PC-3 (cell line): ENCODE data around the gene IPCEF1.

Experiments used
- EZH2 ChIP-seq: fragments of 300-600 bp; sonication (generic); IDR thresholded peaks from one replicate; pipeline ENCODE4 v1.6.1; 2017; ENCODE audit warnings: antibody characterized with exemption, mild to moderate bottlenecking, low read length; ENCODE audit not compliant: unreplicated experiment
- EZH2phosphoT487 ChIP-seq: fragments of 300-600 bp; sonication (generic); IDR thresholded peaks from 2 replicates; pipeline ENCODE4 v1.6.1; 2018; ENCODE audit warnings: mild to moderate bottlenecking, antibody characterized with exemption, low read length, borderline replicate concordance
- TF ChIP-seq, protein P1 (sequence below): fragments of 300-600 bp; sonication (generic); conservative IDR thresholded peaks from 2 replicates; pipeline ENCODE4 v1.5.1; 2017; ENCODE audit warnings: antibody characterized with exemption, low read depth, mild to moderate bottlenecking, low read length

- TF ChIP-seq, protein P1, sequence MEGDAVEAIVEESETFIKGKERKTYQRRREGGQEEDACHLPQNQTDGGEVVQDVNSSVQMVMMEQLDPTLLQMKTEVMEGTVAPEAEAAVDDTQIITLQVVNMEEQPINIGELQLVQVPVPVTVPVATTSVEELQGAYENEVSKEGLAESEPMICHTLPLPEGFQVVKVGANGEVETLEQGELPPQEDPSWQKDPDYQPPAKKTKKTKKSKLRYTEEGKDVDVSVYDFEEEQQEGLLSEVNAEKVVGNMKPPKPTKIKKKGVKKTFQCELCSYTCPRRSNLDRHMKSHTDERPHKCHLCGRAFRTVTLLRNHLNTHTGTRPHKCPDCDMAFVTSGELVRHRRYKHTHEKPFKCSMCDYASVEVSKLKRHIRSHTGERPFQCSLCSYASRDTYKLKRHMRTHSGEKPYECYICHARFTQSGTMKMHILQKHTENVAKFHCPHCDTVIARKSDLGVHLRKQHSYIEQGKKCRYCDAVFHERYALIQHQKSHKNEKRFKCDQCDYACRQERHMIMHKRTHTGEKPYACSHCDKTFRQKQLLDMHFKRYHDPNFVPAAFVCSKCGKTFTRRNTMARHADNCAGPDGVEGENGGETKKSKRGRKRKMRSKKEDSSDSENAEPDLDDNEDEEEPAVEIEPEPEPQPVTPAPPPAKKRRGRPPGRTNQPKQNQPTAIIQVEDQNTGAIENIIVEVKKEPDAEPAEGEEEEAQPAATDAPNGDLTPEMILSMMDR: no peak
- no peak for TF ChIP-seq EZH2
- no peak for TF ChIP-seq EZH2phosphoT487
These were observed 149.6 kb downstream of the IPCEF1 start for GRCh38 chr6:154206996-154207395.
